ENCODE results near the gene NMNAT1. TPM values are rescaled to one million over a fixed set of nuclear protein-coding genes. Genes with fewer than 3 reads are reported as not detected.
"Not testable (repeated sequence)": the region's sequence is repeated elsewhere in the genome, so short reads cannot be mapped to it uniquely, and the experiment has no call there.

Gene NMNAT1
- total and polyA plus RNA-seq, 8 donors = 3.0 to 9.3 (median 3.8) TPM

DNA sequence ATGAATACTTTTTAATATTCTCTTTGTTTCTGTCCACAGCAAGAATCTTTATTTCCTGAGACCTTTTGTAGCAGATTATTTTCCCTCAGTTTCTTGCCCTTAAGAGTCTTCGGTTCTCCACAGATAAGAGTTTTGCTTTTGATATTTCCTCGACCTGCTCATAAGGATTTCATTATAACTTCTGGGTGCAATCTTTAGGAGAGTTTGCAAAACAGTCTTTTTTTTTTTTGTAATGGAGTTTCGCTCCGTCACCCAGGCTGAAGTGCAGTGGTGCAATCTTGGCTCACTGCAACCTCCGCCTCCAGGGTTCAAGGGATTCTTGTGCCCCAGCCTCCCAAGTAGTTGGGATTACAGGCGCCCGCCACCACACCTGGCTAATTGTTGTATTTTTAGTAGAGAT, 79.4 kb downstream of the NMNAT1 start:
- no peaks in the 10 kb centered on the region for H3K4me1 ChIP-seq
- H3K36me3 ChIP-seq = no peaks in the 10 kb centered on the region
- 90 to 93% methylated on average over 7 of the region's 7 CpGs for WGBS, 2 donors
- no peak overlapping the region for H3K4me3 ChIP-seq
- H3K27me3 ChIP-seq = no peaks in the 10 kb centered on the region
- no peaks in the 10 kb centered on the region for H3K9me3 ChIP-seq
- TF ChIP-seq, protein P1, sequence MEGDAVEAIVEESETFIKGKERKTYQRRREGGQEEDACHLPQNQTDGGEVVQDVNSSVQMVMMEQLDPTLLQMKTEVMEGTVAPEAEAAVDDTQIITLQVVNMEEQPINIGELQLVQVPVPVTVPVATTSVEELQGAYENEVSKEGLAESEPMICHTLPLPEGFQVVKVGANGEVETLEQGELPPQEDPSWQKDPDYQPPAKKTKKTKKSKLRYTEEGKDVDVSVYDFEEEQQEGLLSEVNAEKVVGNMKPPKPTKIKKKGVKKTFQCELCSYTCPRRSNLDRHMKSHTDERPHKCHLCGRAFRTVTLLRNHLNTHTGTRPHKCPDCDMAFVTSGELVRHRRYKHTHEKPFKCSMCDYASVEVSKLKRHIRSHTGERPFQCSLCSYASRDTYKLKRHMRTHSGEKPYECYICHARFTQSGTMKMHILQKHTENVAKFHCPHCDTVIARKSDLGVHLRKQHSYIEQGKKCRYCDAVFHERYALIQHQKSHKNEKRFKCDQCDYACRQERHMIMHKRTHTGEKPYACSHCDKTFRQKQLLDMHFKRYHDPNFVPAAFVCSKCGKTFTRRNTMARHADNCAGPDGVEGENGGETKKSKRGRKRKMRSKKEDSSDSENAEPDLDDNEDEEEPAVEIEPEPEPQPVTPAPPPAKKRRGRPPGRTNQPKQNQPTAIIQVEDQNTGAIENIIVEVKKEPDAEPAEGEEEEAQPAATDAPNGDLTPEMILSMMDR (IDR thresholded peaks at IDR 0.05) = no peak
- FAIRE-seq (no peak), ATAC-seq (no peak), DNase-seq (no peak)
- H3K27ac ChIP-seq = no peak overlapping the region
- intact Hi-C loops (cut with DNase I) = loop anchor here in 1 of 3 donors (10.0 kb wide), 1 partner anchor 78 kb away; the partner anchor contains the start of genes LZIC and NMNAT1

DNA sequence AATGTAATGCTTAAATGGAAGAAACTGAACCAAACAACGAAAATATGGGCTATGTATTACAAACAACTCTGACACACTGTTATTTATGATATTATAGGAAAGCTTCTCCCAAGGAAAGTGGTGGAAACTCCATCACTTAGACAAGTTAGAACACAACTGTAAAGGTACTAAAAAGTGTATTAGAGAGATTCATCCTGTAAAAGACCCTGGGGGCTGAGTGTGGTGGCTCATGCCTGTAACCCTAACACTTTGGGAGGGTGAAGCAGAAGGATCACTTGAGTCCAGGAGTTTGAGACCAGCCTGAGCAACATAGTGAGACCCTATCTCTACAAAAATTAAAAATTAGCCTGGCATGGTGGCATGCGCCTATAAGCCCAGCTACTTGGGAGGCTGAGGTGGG, 82.1 kb downstream of the NMNAT1 start:
- H3K27ac ChIP-seq = no peak overlapping the region
- WGBS, 2 donors = 72 to 78% methylated on average over 2 of the region's 2 CpGs
- H3K36me3 ChIP-seq = no peaks in the 10 kb centered on the region
- H3K27me3 ChIP-seq = no peaks in the 10 kb centered on the region
- DNase-seq (no peak), ATAC-seq (no peak), FAIRE-seq (no peak)
- TF ChIP-seq, protein P1 (IDR thresholded peaks at IDR 0.05) = no peak
- H3K4me3 ChIP-seq = no peak overlapping the region
- H3K9me3 ChIP-seq = no peaks in the 10 kb centered on the region
- no peaks in the 10 kb centered on the region for H3K4me1 ChIP-seq
- intact Hi-C loops (cut with DNase I) = loop anchor here in 1 of 3 donors (10.0 kb wide), 1 partner anchor 81 kb away; the partner anchor contains the start of genes LZIC and NMNAT1

DNA sequence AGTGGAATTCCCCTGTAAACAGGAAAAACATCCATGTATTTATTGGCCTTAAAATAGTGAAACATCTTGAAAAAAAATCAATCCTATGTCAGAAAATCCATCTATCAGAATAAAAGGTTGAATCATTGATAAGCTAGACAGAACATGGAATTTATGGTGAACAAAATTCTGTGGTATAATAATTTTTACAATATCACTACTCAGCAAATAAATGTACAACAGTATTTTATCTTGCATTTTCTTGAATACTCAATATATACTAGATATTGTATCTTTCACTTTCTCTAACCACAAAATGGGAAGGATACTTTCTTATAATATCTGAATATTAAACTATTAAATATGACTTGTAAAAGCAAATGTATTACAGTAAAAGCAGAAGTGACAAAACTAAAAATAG, 83.8 kb downstream of the NMNAT1 start:
- intact Hi-C loops (cut with DNase I) = loop anchor here in 1 of 3 donors (10.0 kb wide), 1 partner anchor 82 kb away; the partner anchor contains the start of genes LZIC and NMNAT1
- Histone ChIP-seq H3K27ac (no peak overlapping the region), H3K4me1 (no peaks in the 10 kb centered on the region), H3K4me3 (no peak overlapping the region), H3K9me3 (no peaks in the 10 kb centered on the region), H3K36me3 (no peaks in the 10 kb centered on the region), H3K27me3 (no peaks in the 10 kb centered on the region)
- TF ChIP-seq, protein P1 (IDR thresholded peaks at IDR 0.05) = no peak
- FAIRE-seq (no peak), ATAC-seq (no peak), DNase-seq (no peak)

DNA sequence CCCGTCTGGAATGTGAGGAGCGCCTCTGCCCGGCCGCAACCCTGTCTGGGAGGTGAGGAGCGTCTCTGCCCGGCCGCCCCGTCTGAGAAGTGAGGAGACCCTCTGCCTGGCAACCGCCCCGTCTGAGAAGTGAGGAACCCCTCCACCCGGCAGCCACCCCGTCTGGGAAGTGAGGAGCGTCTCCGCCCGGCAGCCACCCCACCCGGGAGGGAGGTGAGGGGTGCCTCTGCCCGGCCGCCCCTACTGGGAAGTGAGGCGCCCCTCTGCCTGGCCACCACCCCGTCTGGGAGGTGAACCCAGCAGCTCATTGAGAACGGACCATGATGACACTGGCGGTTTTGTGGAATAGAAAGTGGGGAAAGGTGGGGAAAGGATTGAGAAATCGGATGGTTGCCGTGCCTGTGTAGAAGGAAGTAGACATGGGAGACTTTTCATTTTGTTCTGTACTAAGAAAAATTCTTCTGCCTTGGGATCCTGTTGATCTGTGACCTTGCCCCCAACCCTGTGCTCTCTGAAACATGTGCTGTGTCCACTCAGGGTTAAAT, 85.8 kb downstream of the NMNAT1 start:
- not testable (repeated sequence) for ATAC-seq, H3K9me3 ChIP-seq, H3K4me3 ChIP-seq, H3K27me3 ChIP-seq, H3K4me1 ChIP-seq, H3K36me3 ChIP-seq, DNase-seq, FAIRE-seq, H3K27ac ChIP-seq
- intact Hi-C loops (cut with DNase I) = loop anchor here in 1 of 3 donors (10.0 kb wide), 1 partner anchor 84 kb away; the partner anchor contains the start of genes LZIC and NMNAT1
- WGBS, 2 donors = 83 to 87% methylated on average over 18 to 24 of the region's 24 CpGs

DNA sequence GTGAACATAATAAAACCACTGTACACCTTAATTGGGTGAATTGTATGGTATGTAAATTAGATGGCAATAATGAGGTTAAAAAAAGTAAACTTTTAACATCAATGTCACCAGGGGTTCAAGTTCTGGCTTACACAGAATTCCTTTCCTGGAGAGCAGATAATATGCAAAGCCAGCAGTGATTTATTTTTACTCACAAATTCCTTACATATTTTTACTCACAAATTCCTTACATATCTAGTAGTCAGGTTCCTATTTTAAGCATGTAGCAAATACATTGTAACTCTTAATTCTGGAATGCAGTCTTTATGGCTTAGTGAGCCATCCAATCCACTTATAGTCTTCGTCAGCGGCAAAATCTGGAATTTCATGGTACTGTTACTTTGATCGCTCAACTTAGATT, 88.2 kb downstream of the NMNAT1 start:
- DNase-seq = no peak
- intact Hi-C loops (cut with DNase I) = no loop called here
- no peak overlapping the region for H3K27ac ChIP-seq
- TF ChIP-seq, protein P1 (IDR thresholded peaks at IDR 0.05) = no peak
- no peaks in the 10 kb centered on the region for H3K9me3 ChIP-seq
- FAIRE-seq = no peak
- no peak overlapping the region for H3K4me3 ChIP-seq
- no peak for ATAC-seq
- WGBS, 2 donors = 96 to 98% methylated on average over 3 of the region's 3 CpGs
- H3K27me3 ChIP-seq = no peaks in the 10 kb centered on the region
- peaks cover 7 to 15% (median 10%) of the 10 kb centered on the region in 3 donors for H3K4me1 ChIP-seq
- H3K36me3 ChIP-seq = no peaks in the 10 kb centered on the region
